Esophagus squamous epithelium (tissue), 4 donors: ENCODE data around the gene SNX19.

Experiments used
- CTCF ChIP-seq, 6 experiments: fragments of 450-650 bp in 4 of 6; fragments of 200-600 bp in 2 of 6; sonication (generic) in 2 of 6; IDR thresholded peaks; one replicate each; pipeline ENCODE4 v1.5.1; 2016 to 2019; ENCODE audit warnings: antibody characterized with exemption in 6 of 6, mild to moderate bottlenecking in 4 of 6, moderate library complexity in 4 of 6
- POLR2A ChIP-seq, 4 donors: fragments of 450-650 bp; IDR thresholded peaks; one replicate each; pipeline ENCODE4 v1.6.1; 2017; ENCODE audit warnings: antibody characterized with exemption in 4 of 4, mild to moderate bottlenecking in 4 of 4, moderate library complexity in 3 of 4

- TF ChIP-seq CTCF (IDR thresholded peaks at IDR 0.05) (no peak), POLR2A (IDR thresholded peaks at IDR 0.05) (no peak)
These were observed 85.7 kb downstream of the SNX19 start for GRCh38 chr11:130830566-130830965.
